ENCODE data around the gene RPL18. TPM values are rescaled to one million over a fixed set of nuclear protein-coding genes. Genes with fewer than 3 reads are reported as not detected.

RPL18 gene
- total and polyA plus RNA-seq, 4 donors = 276 to 830 (median 586) TPM

DNA sequence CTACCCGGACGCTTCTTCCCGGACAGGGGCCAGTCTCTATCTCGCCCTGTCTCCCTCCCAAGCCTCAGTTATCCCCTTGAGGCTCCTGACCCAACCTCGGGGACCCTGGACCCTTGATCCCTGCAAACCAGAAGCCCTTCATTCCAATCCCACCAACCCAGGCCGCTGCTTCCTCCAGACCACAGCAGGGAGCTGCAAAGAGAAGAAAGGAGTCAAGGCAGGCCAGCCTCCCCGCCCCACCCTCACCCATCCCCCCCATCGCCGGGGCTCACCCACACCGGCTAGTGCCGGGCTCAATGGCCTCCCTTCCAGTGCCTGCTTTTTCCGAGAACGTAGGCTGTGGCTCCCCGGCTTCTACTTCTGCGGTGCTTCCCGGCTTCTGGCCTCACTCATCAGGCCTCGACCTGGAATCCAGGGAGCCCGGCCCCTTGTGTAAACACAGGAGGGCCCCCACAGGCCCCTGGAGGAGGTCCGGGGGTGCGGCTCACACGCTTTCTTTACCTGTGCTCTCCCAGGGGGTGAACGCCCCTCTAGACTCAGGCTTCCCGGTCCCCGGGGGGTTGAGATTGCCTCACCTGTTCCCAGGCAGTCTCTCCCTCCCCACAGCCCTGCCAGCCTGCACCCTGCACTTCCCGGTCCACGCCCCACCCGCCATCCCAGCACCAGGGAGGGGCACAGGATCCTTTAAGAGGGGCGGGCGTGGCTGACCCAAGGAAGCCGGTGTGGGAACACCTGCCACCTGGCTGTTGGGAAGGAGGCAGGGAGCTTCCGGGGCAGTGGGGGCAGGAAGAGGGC is 4.3 kb downstream of the RPL18 start, which contains the start of gene FAM83E:
Gene FAM83E (minus strand): TSS at position 641 of the 795 bp plus-strand sequence. CDS start 1,704 bp downstream, outside the sequence.
- Histone ChIP-seq H3K4me1 (ENCODE audit: control insufficient read depth in 4 of 4, insufficient read depth in 4 of 4, low read length in 3 of 4) (peaks cover 8 to 37% (median 24%) of the 10 kb centered on the region in 4 donors), H3K27me3 (ENCODE audit: control insufficient read depth in 4 of 4, insufficient read depth in 4 of 4, low read length in 3 of 4) (no peaks in the 10 kb centered on the region), H3K4me3 (ENCODE audit: low read depth in 1 of 3, low read length in 3 of 3) (no peak within 1 kb of the TSS), H3K9ac (ENCODE audit: low read depth in 1 of 2, low read length in 2 of 2) (no peak within 1 kb of the TSS), H3K36me3 (ENCODE audit: control insufficient read depth in 4 of 4, insufficient read depth in 3 of 4, low read depth in 1 of 4, low read length in 3 of 4) (peaks cover 15 to 27% (median 18%) of the 10 kb centered on the region in 4 donors), H3K27ac (ENCODE audit: low read depth in 1 of 2, low read length in 2 of 2) (peak within 1 kb of the TSS in 1 of 2 donors; percentile 53), H3K9me3 (ENCODE audit: control insufficient read depth in 4 of 4, low read length in 3 of 4) (no peaks in the 10 kb centered on the region)
- WGBS = 70% methylated on average over 31 of the region's 31 CpGs
- no peak for DNase-seq (ENCODE audit: low spot score)
- TF ChIP-seq JUND (IDR thresholded peaks at IDR 0.05) = no peak
- no peak for TF ChIP-seq REST (IDR thresholded peaks at IDR 0.05)
- no peak for TF ChIP-seq FOXA2 (IDR thresholded peaks at IDR 0.05)
- no peak for TF ChIP-seq HNF4A (conservative IDR thresholded peaks at IDR 0.05)
- TF ChIP-seq FOXA1 (IDR thresholded peaks at IDR 0.05) = no peak
- TF ChIP-seq TAF1 (conservative IDR thresholded peaks at IDR 0.05) = no peak
- TF ChIP-seq SP1 (IDR thresholded peaks at IDR 0.05) = no peak
- TF ChIP-seq, protein P1, sequence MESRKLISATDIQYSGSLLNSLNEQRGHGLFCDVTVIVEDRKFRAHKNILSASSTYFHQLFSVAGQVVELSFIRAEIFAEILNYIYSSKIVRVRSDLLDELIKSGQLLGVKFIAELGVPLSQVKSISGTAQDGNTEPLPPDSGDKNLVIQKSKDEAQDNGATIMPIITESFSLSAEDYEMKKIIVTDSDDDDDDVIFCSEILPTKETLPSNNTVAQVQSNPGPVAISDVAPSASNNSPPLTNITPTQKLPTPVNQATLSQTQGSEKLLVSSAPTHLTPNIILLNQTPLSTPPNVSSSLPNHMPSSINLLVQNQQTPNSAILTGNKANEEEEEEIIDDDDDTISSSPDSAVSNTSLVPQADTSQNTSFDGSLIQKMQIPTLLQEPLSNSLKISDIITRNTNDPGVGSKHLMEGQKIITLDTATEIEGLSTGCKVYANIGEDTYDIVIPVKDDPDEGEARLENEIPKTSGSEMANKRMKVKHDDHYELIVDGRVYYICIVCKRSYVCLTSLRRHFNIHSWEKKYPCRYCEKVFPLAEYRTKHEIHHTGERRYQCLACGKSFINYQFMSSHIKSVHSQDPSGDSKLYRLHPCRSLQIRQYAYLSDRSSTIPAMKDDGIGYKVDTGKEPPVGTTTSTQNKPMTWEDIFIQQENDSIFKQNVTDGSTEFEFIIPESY (IDR thresholded peaks at IDR 0.05) = no peak
- TF ChIP-seq RXRA (IDR thresholded peaks at IDR 0.05) = no peak
- TF ChIP-seq RAD21 (IDR thresholded peaks at IDR 0.05) = no peak
- TF ChIP-seq GABPA (IDR thresholded peaks at IDR 0.05 in 1 of 2, conservative IDR thresholded peaks at IDR 0.05 in 1 of 2) = no peak
- TF ChIP-seq EGR1 (IDR thresholded peaks at IDR 0.05; ENCODE audit: low read depth in 2 of 2) = no peak

DNA sequence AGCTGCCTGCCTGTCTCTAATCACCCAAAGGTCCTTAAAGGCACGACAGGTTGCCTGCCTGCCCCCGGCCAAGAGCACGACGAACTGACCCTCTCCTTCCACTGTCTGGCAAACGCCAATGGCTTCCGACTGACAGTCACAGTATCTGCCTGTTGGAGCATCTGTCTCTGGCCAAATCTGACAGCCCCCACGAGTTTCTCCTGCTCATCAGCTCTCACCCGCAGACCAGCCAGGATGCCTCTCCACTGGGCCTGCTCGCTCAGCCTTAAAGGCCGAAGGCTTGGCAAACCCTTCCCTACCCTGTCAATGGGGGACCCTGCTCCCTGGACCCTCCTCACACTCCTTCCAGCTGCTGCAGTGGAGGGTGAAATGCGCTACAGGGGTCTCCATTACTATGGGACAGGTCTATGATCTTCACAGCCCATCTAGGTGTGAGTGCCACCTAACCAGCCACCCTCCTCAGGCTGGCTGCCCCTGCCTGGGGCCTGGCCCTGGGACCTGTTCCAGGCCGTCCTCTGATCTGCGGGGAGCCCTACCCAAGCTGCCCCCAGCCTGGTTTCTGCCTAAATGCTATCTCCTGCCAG is 5.0 kb downstream of the RPL18 start:
- Histone ChIP-seq H3K27me3 (ENCODE audit: control insufficient read depth in 4 of 4, insufficient read depth in 4 of 4, low read length in 3 of 4) (no peaks in the 10 kb centered on the region), H3K9me3 (ENCODE audit: control insufficient read depth in 4 of 4, low read length in 3 of 4) (no peaks in the 10 kb centered on the region), H3K4me1 (ENCODE audit: control insufficient read depth in 4 of 4, insufficient read depth in 4 of 4, low read length in 3 of 4) (peaks cover 8 to 35% (median 23%) of the 10 kb centered on the region in 4 donors), H3K9ac (ENCODE audit: low read depth in 1 of 2, low read length in 2 of 2) (no peak overlapping the region), H3K27ac (ENCODE audit: low read depth in 1 of 2, low read length in 2 of 2) (peak overlapping the region in 1 of 2 donors; percentile 53), H3K36me3 (ENCODE audit: control insufficient read depth in 4 of 4, insufficient read depth in 3 of 4, low read depth in 1 of 4, low read length in 3 of 4) (peaks cover 15 to 27% (median 18%) of the 10 kb centered on the region in 4 donors), H3K4me3 (ENCODE audit: low read depth in 1 of 3, low read length in 3 of 3) (no peak overlapping the region)
- 74% methylated on average over 13 of the region's 13 CpGs for WGBS
- no peak for DNase-seq (ENCODE audit: low spot score)
- TF ChIP-seq GABPA (IDR thresholded peaks at IDR 0.05 in 1 of 2, conservative IDR thresholded peaks at IDR 0.05 in 1 of 2) (no peak), RXRA (IDR thresholded peaks at IDR 0.05) (no peak), REST (IDR thresholded peaks at IDR 0.05) (no peak), TAF1 (conservative IDR thresholded peaks at IDR 0.05) (no peak), FOXA1 (IDR thresholded peaks at IDR 0.05) (no peak), EGR1 (IDR thresholded peaks at IDR 0.05; ENCODE audit: low read depth in 2 of 2) (no peak), YY1 (IDR thresholded peaks at IDR 0.05) (no peak), NR2F2 (IDR thresholded peaks at IDR 0.05) (no peak), JUND (IDR thresholded peaks at IDR 0.05) (no peak), FOXA2 (IDR thresholded peaks at IDR 0.05) (no peak)
- TF ChIP-seq, protein P2, sequence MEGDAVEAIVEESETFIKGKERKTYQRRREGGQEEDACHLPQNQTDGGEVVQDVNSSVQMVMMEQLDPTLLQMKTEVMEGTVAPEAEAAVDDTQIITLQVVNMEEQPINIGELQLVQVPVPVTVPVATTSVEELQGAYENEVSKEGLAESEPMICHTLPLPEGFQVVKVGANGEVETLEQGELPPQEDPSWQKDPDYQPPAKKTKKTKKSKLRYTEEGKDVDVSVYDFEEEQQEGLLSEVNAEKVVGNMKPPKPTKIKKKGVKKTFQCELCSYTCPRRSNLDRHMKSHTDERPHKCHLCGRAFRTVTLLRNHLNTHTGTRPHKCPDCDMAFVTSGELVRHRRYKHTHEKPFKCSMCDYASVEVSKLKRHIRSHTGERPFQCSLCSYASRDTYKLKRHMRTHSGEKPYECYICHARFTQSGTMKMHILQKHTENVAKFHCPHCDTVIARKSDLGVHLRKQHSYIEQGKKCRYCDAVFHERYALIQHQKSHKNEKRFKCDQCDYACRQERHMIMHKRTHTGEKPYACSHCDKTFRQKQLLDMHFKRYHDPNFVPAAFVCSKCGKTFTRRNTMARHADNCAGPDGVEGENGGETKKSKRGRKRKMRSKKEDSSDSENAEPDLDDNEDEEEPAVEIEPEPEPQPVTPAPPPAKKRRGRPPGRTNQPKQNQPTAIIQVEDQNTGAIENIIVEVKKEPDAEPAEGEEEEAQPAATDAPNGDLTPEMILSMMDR (IDR thresholded peaks at IDR 0.05; ENCODE audit: low read depth, low read length, missing input control) = no peak
- TF ChIP-seq, protein P3, sequence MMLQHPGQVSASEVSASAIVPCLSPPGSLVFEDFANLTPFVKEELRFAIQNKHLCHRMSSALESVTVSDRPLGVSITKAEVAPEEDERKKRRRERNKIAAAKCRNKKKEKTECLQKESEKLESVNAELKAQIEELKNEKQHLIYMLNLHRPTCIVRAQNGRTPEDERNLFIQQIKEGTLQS (IDR thresholded peaks at IDR 0.05) = no peak
- TF ChIP-seq, protein P4, sequence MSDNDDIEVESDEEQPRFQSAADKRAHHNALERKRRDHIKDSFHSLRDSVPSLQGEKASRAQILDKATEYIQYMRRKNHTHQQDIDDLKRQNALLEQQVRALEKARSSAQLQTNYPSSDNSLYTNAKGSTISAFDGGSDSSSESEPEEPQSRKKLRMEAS (IDR thresholded peaks at IDR 0.05) = no peak
